ENCODE measurements around the gene MYO3B.

MYO3B gene

GRCh38 chr2:170586571-170587095 is 408.7 kb downstream of the MYO3B start:
- H3K4me3 ChIP-seq (ENCODE audit: low read length): no peak overlapping the region
- no peak overlapping the region for H2BK15ac ChIP-seq (replicated peaks; ENCODE audit: low read depth)
- no peaks in the 10 kb centered on the region for H3K36me3 ChIP-seq (ENCODE audit: control insufficient read depth, insufficient read depth, low read length)
- peaks cover 6% of the 10 kb centered on the region for H3K4me1 ChIP-seq (ENCODE audit: control insufficient read depth, low read depth, low read length)
- no peak overlapping the region for H3K18ac ChIP-seq (ENCODE audit: low read length)
- no peak overlapping the region for H3K27ac ChIP-seq (ENCODE audit: low read depth, low read length)
- no peaks in the 10 kb centered on the region for H3K79me2 ChIP-seq (ENCODE audit: control insufficient read depth, insufficient read depth, low read length)
- H3K56ac ChIP-seq (ENCODE audit: low read length): no peak overlapping the region
- no peak overlapping the region for H2BK120ac ChIP-seq (ENCODE audit: low read depth, low read length)
- H2BK5ac ChIP-seq (ENCODE audit: low read length): no peak overlapping the region
- no CpG with 5 or more reads among the region's 2 CpGs for WGBS (ENCODE audit: extremely low coverage, insufficient coverage, low lambda C conversion rate)
- no peak overlapping the region for H4K5ac ChIP-seq (ENCODE audit: low read length)
- no peak overlapping the region for H2AK5ac ChIP-seq (ENCODE audit: low read length)
- no peak overlapping the region for H3K9ac ChIP-seq (ENCODE audit: low read length)
- DNase-seq: no peak
- H3K4ac ChIP-seq (ENCODE audit: low read depth, low read length): no peak overlapping the region
- no peak overlapping the region for H3K4me2 ChIP-seq (ENCODE audit: low read length)
- H3K27me3 ChIP-seq (ENCODE audit: insufficient read depth, low read length, poor library complexity): no peaks in the 10 kb centered on the region
- H4K8ac ChIP-seq (ENCODE audit: low read depth, low read length): no peak overlapping the region
- H3K23ac ChIP-seq (ENCODE audit: low read length): no peak overlapping the region
- H3K79me1 ChIP-seq (ENCODE audit: low read length): no peaks in the 10 kb centered on the region

GRCh38 chr2:170587117-170587516 is 409.2 kb downstream of the MYO3B start:
- Histone ChIP-seq H3K4me3 (ENCODE audit: low read length) (no peak overlapping the region), H3K27me3 (ENCODE audit: insufficient read depth, low read length, poor library complexity) (no peaks in the 10 kb centered on the region), H3K79me1 (ENCODE audit: low read length) (no peaks in the 10 kb centered on the region), H4K5ac (ENCODE audit: low read length) (no peak overlapping the region), H3K4ac (ENCODE audit: low read depth, low read length) (no peak overlapping the region), H3K18ac (ENCODE audit: low read length) (no peak overlapping the region), H2BK15ac (replicated peaks; ENCODE audit: low read depth) (no peak overlapping the region), H3K36me3 (ENCODE audit: control insufficient read depth, insufficient read depth, low read length) (no peaks in the 10 kb centered on the region), H3K4me2 (ENCODE audit: low read length) (no peak overlapping the region), H4K8ac (ENCODE audit: low read depth, low read length) (no peak overlapping the region), H3K9ac (ENCODE audit: low read length) (no peak overlapping the region), H2AK5ac (ENCODE audit: low read length) (no peak overlapping the region), H3K56ac (ENCODE audit: low read length) (no peak overlapping the region), H3K4me1 (ENCODE audit: control insufficient read depth, low read depth, low read length) (peaks cover 5% of the 10 kb centered on the region), H3K27ac (ENCODE audit: low read depth, low read length) (no peak overlapping the region), H2BK5ac (ENCODE audit: low read length) (no peak overlapping the region), H3K79me2 (ENCODE audit: control insufficient read depth, insufficient read depth, low read length) (no peaks in the 10 kb centered on the region), H2BK120ac (ENCODE audit: low read depth, low read length) (no peak overlapping the region), H3K23ac (ENCODE audit: low read length) (no peak overlapping the region)
- no peak for DNase-seq
- WGBS (ENCODE audit: extremely low coverage, insufficient coverage, low lambda C conversion rate): no CpG with 5 or more reads among the region's 2 CpGs

- Histone ChIP-seq H3K36me3 (ENCODE audit: control insufficient read depth, insufficient read depth, low read length) (no peaks in the 10 kb centered on the region), H3K18ac (ENCODE audit: low read length) (no peak overlapping the region), H3K23ac (ENCODE audit: low read length) (no peak overlapping the region), H4K8ac (ENCODE audit: low read depth, low read length) (no peak overlapping the region), H3K27me3 (ENCODE audit: insufficient read depth, low read length, poor library complexity) (no peaks in the 10 kb centered on the region), H2BK5ac (ENCODE audit: low read length) (no peak overlapping the region), H3K27ac (ENCODE audit: low read depth, low read length) (no peak overlapping the region), H3K4ac (ENCODE audit: low read depth, low read length) (no peak overlapping the region), H2BK120ac (ENCODE audit: low read depth, low read length) (no peak overlapping the region), H4K5ac (ENCODE audit: low read length) (no peak overlapping the region), H3K4me2 (ENCODE audit: low read length) (no peak overlapping the region), H3K4me1 (ENCODE audit: control insufficient read depth, low read depth, low read length) (no peaks in the 10 kb centered on the region), H3K56ac (ENCODE audit: low read length) (no peak overlapping the region), H2AK5ac (ENCODE audit: low read length) (no peak overlapping the region), H2BK15ac (replicated peaks; ENCODE audit: low read depth) (no peak overlapping the region), H3K9ac (ENCODE audit: low read length) (no peak overlapping the region), H3K79me1 (ENCODE audit: low read length) (no peaks in the 10 kb centered on the region), H3K4me3 (ENCODE audit: low read length) (no peak overlapping the region), H3K79me2 (ENCODE audit: control insufficient read depth, insufficient read depth, low read length) (no peaks in the 10 kb centered on the region)
- DNase-seq: no peak
- no CpG with 5 or more reads among the region's 2 CpGs for WGBS (ENCODE audit: extremely low coverage, insufficient coverage, low lambda C conversion rate)
Measured at GRCh38 chr2:170587922-170588321, 410.0 kb downstream of the MYO3B start.

GRCh38 chr2:170588729-170589128 is 410.8 kb downstream of the MYO3B start:
- H3K56ac ChIP-seq (ENCODE audit: low read length): no peak overlapping the region
- no peak overlapping the region for H3K27ac ChIP-seq (ENCODE audit: low read depth, low read length)
- H3K4me2 ChIP-seq (ENCODE audit: low read length): no peak overlapping the region
- no peak overlapping the region for H3K9ac ChIP-seq (ENCODE audit: low read length)
- no peak overlapping the region for H2BK15ac ChIP-seq (replicated peaks; ENCODE audit: low read depth)
- no peaks in the 10 kb centered on the region for H3K27me3 ChIP-seq (ENCODE audit: insufficient read depth, low read length, poor library complexity)
- H3K4me1 ChIP-seq (ENCODE audit: control insufficient read depth, low read depth, low read length): no peaks in the 10 kb centered on the region
- H3K79me2 ChIP-seq (ENCODE audit: control insufficient read depth, insufficient read depth, low read length): no peaks in the 10 kb centered on the region
- no peak overlapping the region for H2BK5ac ChIP-seq (ENCODE audit: low read length)
- H2BK120ac ChIP-seq (ENCODE audit: low read depth, low read length): no peak overlapping the region
- H3K36me3 ChIP-seq (ENCODE audit: control insufficient read depth, insufficient read depth, low read length): no peaks in the 10 kb centered on the region
- H3K4ac ChIP-seq (ENCODE audit: low read depth, low read length): no peak overlapping the region
- no peak overlapping the region for H4K8ac ChIP-seq (ENCODE audit: low read depth, low read length)
- H2AK5ac ChIP-seq (ENCODE audit: low read length): no peak overlapping the region
- no peak overlapping the region for H3K23ac ChIP-seq (ENCODE audit: low read length)
- no peaks in the 10 kb centered on the region for H3K79me1 ChIP-seq (ENCODE audit: low read length)
- WGBS (ENCODE audit: extremely low coverage, insufficient coverage, low lambda C conversion rate): no CpG with 5 or more reads among the region's 2 CpGs
- no peak overlapping the region for H3K18ac ChIP-seq (ENCODE audit: low read length)
- H3K4me3 ChIP-seq (ENCODE audit: low read length): no peak overlapping the region
- no peak for DNase-seq
- no peak overlapping the region for H4K5ac ChIP-seq (ENCODE audit: low read length)

GRCh38 chr2:170596576-170596975 is 418.6 kb downstream of the MYO3B start:
- Histone ChIP-seq H3K27ac (ENCODE audit: low read depth, low read length) (no peak overlapping the region), H4K5ac (ENCODE audit: low read length) (no peak overlapping the region), H4K8ac (ENCODE audit: low read depth, low read length) (no peak overlapping the region), H3K56ac (ENCODE audit: low read length) (no peak overlapping the region), H3K79me2 (ENCODE audit: control insufficient read depth, insufficient read depth, low read length) (no peaks in the 10 kb centered on the region), H2BK5ac (ENCODE audit: low read length) (no peak overlapping the region), H3K9ac (ENCODE audit: low read length) (no peak overlapping the region), H2AK5ac (ENCODE audit: low read length) (no peak overlapping the region), H3K18ac (ENCODE audit: low read length) (no peak overlapping the region), H3K27me3 (ENCODE audit: insufficient read depth, low read length, poor library complexity) (no peaks in the 10 kb centered on the region), H3K36me3 (ENCODE audit: control insufficient read depth, insufficient read depth, low read length) (no peaks in the 10 kb centered on the region), H3K4me1 (ENCODE audit: control insufficient read depth, low read depth, low read length) (no peaks in the 10 kb centered on the region), H3K4ac (ENCODE audit: low read depth, low read length) (no peak overlapping the region), H2BK120ac (ENCODE audit: low read depth, low read length) (no peak overlapping the region), H3K79me1 (ENCODE audit: low read length) (no peaks in the 10 kb centered on the region), H3K4me2 (ENCODE audit: low read length) (no peak overlapping the region), H3K23ac (ENCODE audit: low read length) (no peak overlapping the region), H3K4me3 (ENCODE audit: low read length) (no peak overlapping the region), H2BK15ac (replicated peaks; ENCODE audit: low read depth) (no peak overlapping the region)
- DNase-seq: no peak
- no CpG with 5 or more reads among the region's 3 CpGs for WGBS (ENCODE audit: extremely low coverage, insufficient coverage, low lambda C conversion rate)

GRCh38 chr2:170598067-170598395 is 420.1 kb downstream of the MYO3B start:
- Histone ChIP-seq H2BK5ac (ENCODE audit: low read length) (no peak overlapping the region), H3K9ac (ENCODE audit: low read length) (no peak overlapping the region), H3K23ac (ENCODE audit: low read length) (peak overlapping the region; percentile 19), H3K36me3 (ENCODE audit: control insufficient read depth, insufficient read depth, low read length) (no peaks in the 10 kb centered on the region), H3K4me3 (ENCODE audit: low read length) (no peak overlapping the region), H3K18ac (ENCODE audit: low read length) (no peak overlapping the region), H3K4ac (ENCODE audit: low read depth, low read length) (no peak overlapping the region), H4K8ac (ENCODE audit: low read depth, low read length) (no peak overlapping the region), H3K27ac (ENCODE audit: low read depth, low read length) (no peak overlapping the region), H2AK5ac (ENCODE audit: low read length) (no peak overlapping the region), H3K4me1 (ENCODE audit: control insufficient read depth, low read depth, low read length) (no peaks in the 10 kb centered on the region), H3K4me2 (ENCODE audit: low read length) (no peak overlapping the region), H2BK15ac (replicated peaks; ENCODE audit: low read depth) (no peak overlapping the region), H4K5ac (ENCODE audit: low read length) (no peak overlapping the region), H3K79me1 (ENCODE audit: low read length) (no peaks in the 10 kb centered on the region), H3K27me3 (ENCODE audit: insufficient read depth, low read length, poor library complexity) (no peaks in the 10 kb centered on the region), H3K56ac (ENCODE audit: low read length) (no peak overlapping the region), H2BK120ac (ENCODE audit: low read depth, low read length) (no peak overlapping the region), H3K79me2 (ENCODE audit: control insufficient read depth, insufficient read depth, low read length) (no peaks in the 10 kb centered on the region)
- no CpG with 5 or more reads among the region's 4 CpGs for WGBS (ENCODE audit: extremely low coverage, insufficient coverage, low lambda C conversion rate)
- no peak for DNase-seq
